HCT116 (cell line): Measurements from ENCODE around the gene ACP6. TPM values are rescaled to one million over a fixed set of nuclear protein-coding genes. Genes with fewer than 3 reads are reported as not detected.

Source experiments
- ATAC-seq: fragments of 200-7000 bp; cut with Tn5 transposase; 2 replicates; pipeline ENCODE4 v1.9.1; 2020; ENCODE audit warnings: mild to moderate bottlenecking, moderate library complexity
- BruUV-seq: library from RNA; stranded (reverse); fragments of 400-500 nt; replicated peaks from 2 replicates; lab custom pipeline; 2021; lab: Mats Ljungman, UMichigan
- CTCF ChIA-PET: fragments of 300-600 bp; sonication (Branson Sonifier 250); formaldehyde crosslinking; loops from one replicate; lab custom pipeline; 2021; ENCODE audit warnings: antibody characterized with exemption; lab: Charles Lee
- POLR2A ChIA-PET: fragments of 300-600, 350-600 bp; sonication (Branson Sonifier 250); formaldehyde crosslinking; loops from one replicate; lab custom pipeline; 2021; ENCODE audit warnings: antibody characterized with exemption; lab: Charles Lee
- RAD21 ChIA-PET, 2 experiments: fragments of 300-600 bp; sonication (Branson Sonifier 250); formaldehyde crosslinking; loops; one replicate each; lab custom pipeline; 2023; ENCODE audit warnings: low total read pairs in 2 of 2; ENCODE audit not compliant: uncharacterized antibody in 2 of 2, unreplicated experiment in 2 of 2, low non-redundant PET in 1 of 2; lab: Charles Lee
- DNase-seq: peaks from one replicate; pipeline ENCODE4 v3.0.0-alpha.2; 2010; ENCODE audit warnings: low read depth, low spot score
- H2AFZ ChIP-seq: fragments of 200-600 bp; shearing (Covaris generic), sonication (generic); 2 replicates; pipeline ENCODE4 v1.6.1; 2017; ENCODE audit warnings: low read depth, mixed run types, mixed read lengths, antibody characterized with exemption, low read length; ENCODE audit not compliant: poor library complexity, severe bottlenecking
- H3K27ac ChIP-seq: 2 replicates; pipeline ENCODE4 v1.5.1; 2012; ENCODE audit warnings: low read depth, low read length
- H3K27me3 ChIP-seq: fragments of 200-600 bp; sonication (generic); 2 replicates; pipeline ENCODE4 v1.6.1; 2016; ENCODE audit warnings: mixed run types, low read length, mixed read lengths; ENCODE audit not compliant: insufficient read depth
- H3K36me3 ChIP-seq, 2 experiments: fragments of 200-500 bp in 1 of 2; fragments of 200-600 bp in 1 of 2; sonication (Bioruptor generic) in 1 of 2; sonication (generic) in 1 of 2; 2 replicates each; pipeline versions ENCODE4 v1.5.1 to v1.6.1; 2014 to 2016; ENCODE audit warnings: low read length in 2 of 2, inconsistent platforms in 1 of 2, mixed read lengths in 1 of 2, mixed run types in 1 of 2; ENCODE audit not compliant: insufficient read depth in 2 of 2, control insufficient read depth in 1 of 2
- H3K4me1 ChIP-seq, 2 experiments: fragments of 200-600 bp in 1 of 2; sonication (generic) in 1 of 2; 2 replicates each; pipeline versions ENCODE4 v1.5.1 to v1.6.1; 2012 to 2017; ENCODE audit warnings: low read length in 2 of 2, inconsistent platforms in 1 of 2, mild to moderate bottlenecking in 1 of 2, mixed read lengths in 1 of 2, mixed run types in 1 of 2, moderate library complexity in 1 of 2; ENCODE audit not compliant: insufficient read depth in 2 of 2, control insufficient read depth in 1 of 2
- H3K4me2 ChIP-seq: fragments of 200-600 bp; sonication (generic); 2 replicates; pipeline ENCODE4 v1.6.1; 2017; ENCODE audit warnings: mixed run types, low read length, mixed read lengths
- H3K4me3 ChIP-seq, 2 experiments: fragments of 200-600 bp in 1 of 2; sonication (generic) in 1 of 2; replicated peaks in 1 of 2; 2 replicates each; pipeline ENCODE4 v1.5.1; 2011 to 2016; ENCODE audit warnings: low read length in 2 of 2, control low read depth in 1 of 2, low read depth in 1 of 2, mild to moderate bottlenecking in 1 of 2, mixed read lengths in 1 of 2, mixed run types in 1 of 2
- H3K79me2 ChIP-seq: fragments of 200-600 bp; sonication (generic); 2 replicates; pipeline ENCODE4 v1.6.1; 2017; ENCODE audit warnings: mild to moderate bottlenecking, mixed run types, low read length, moderate library complexity, mixed read lengths; ENCODE audit not compliant: insufficient read depth
- H3K9ac ChIP-seq: fragments of 200-600 bp; sonication (generic); 2 replicates; pipeline ENCODE4 v1.6.1; 2016; ENCODE audit warnings: low read length, mixed read lengths
- H3K9me2 ChIP-seq: fragments of 200-600 bp; sonication (generic), shearing (Covaris generic); 2 replicates; pipeline ENCODE4 v1.6.1; 2017; ENCODE audit warnings: mixed run types, mild to moderate bottlenecking, moderate library complexity; ENCODE audit not compliant: insufficient read depth
- H3K9me3 ChIP-seq, 2 experiments: fragments of 200-500 bp in 1 of 2; fragments of 200-600 bp in 1 of 2; sonication (Bioruptor generic) in 1 of 2; sonication (generic) in 1 of 2; 2 replicates each; pipeline ENCODE4 v1.6.1; 2014 to 2017; ENCODE audit warnings: low read length in 2 of 2, mixed read lengths in 2 of 2, inconsistent platforms in 1 of 2, low read depth in 1 of 2, mild to moderate bottlenecking in 1 of 2, mixed run types in 1 of 2, moderate library complexity in 1 of 2; ENCODE audit not compliant: control insufficient read depth in 1 of 2, insufficient read depth in 1 of 2
- H4K20me1 ChIP-seq: fragments of 200-600 bp; sonication (generic), shearing (Covaris generic); 2 replicates; pipeline ENCODE4 v1.6.1; 2017; ENCODE audit warnings: mixed run types, mild to moderate bottlenecking, moderate library complexity; ENCODE audit not compliant: insufficient read depth
- CBX3 ChIP-seq: IDR thresholded peaks from 2 replicates; pipeline ENCODE4 v1.6.1; 2012; ENCODE audit warnings: low read depth
- CEBPB ChIP-seq: IDR thresholded peaks from 2 replicates; pipeline ENCODE4 v1.6.1; 2012; ENCODE audit warnings: low read depth
- EGR1 ChIP-seq: IDR thresholded peaks from 2 replicates; pipeline ENCODE4 v1.6.1; 2012; ENCODE audit warnings: low read depth
- ELF1 ChIP-seq: IDR thresholded peaks from 2 replicates; pipeline ENCODE4 v1.6.1; 2012; ENCODE audit warnings: low read depth, borderline replicate concordance
- EZH2 ChIP-seq: fragments of 200-600 bp; sonication (generic); IDR thresholded peaks from 2 replicates; pipeline ENCODE4 v1.6.1; 2017; ENCODE audit warnings: antibody characterized with exemption, mixed run types
- EZH2phosphoT487 ChIP-seq: fragments of 200-600 bp; IDR thresholded peaks from 2 replicates; pipeline ENCODE4 v1.6.1; 2018; ENCODE audit warnings: antibody characterized with exemption, borderline replicate concordance
- FOSL1 ChIP-seq: IDR thresholded peaks from 2 replicates; pipeline ENCODE4 v1.6.1; 2012; ENCODE audit warnings: low read depth
- POLR2A ChIP-seq: IDR thresholded peaks from 2 replicates; pipeline ENCODE4 v1.7.0; 2011; ENCODE audit warnings: borderline replicate concordance; ENCODE audit not compliant: insufficient read depth, insufficient read length; ENCODE audit errors: extremely low read depth
- POLR2AphosphoS5 ChIP-seq: IDR thresholded peaks from 2 replicates; pipeline ENCODE4 v1.6.1; 2011; ENCODE audit warnings: mild to moderate bottlenecking, low read depth, low read length, moderate library complexity
- RAD21 ChIP-seq: IDR thresholded peaks from 2 replicates; pipeline ENCODE4 v1.6.1; 2012; ENCODE audit warnings: low read depth, mild to moderate bottlenecking
- TCF7L2 ChIP-seq: IDR thresholded peaks from 2 replicates; pipeline ENCODE4 v1.7.0; 2011; ENCODE audit warnings: borderline replicate concordance, inconsistent platforms; ENCODE audit not compliant: insufficient read depth, insufficient read length; ENCODE audit errors: extremely low read depth
- YY1 ChIP-seq: IDR thresholded peaks from 2 replicates; pipeline ENCODE4 v1.6.1; 2011; ENCODE audit warnings: low read length, low read depth, moderate library complexity, mild to moderate bottlenecking; ENCODE audit not compliant: insufficient replicate concordance; ENCODE audit errors: extremely low read depth
- ZNF274 ChIP-seq: fragments of 200-500 bp; sonication (Bioruptor generic); IDR thresholded peaks from 2 replicates; pipeline ENCODE4 v1.6.1; 2014; ENCODE audit warnings: mild to moderate bottlenecking, low read depth, low read length, inconsistent platforms
- intact Hi-C: fragments of 100-400 bp; cut with micrococcal nuclease; formaldehyde crosslinking; loops from 2 replicates; pipeline ENCODE4 v1.10.0; 2022
- total RNA-seq: library from RNA; stranded (reverse); gene quantifications from one replicate; pipeline ENCODE4 v1.2.1, GENCODE V29; 2021; ENCODE audit not compliant: unreplicated experiment
- TF ChIP-seq, protein P1 (sequence below): IDR thresholded peaks from 2 replicates; pipeline ENCODE4 v1.6.1; 2011; ENCODE audit warnings: mild to moderate bottlenecking, low read length, moderate library complexity; ENCODE audit not compliant: insufficient replicate concordance; ENCODE audit errors: extremely low read depth
- TF ChIP-seq, protein P2 (sequence below), 3 experiments: fragments of 200-600 bp in 1 of 3; sonication (generic) in 1 of 3; IDR thresholded peaks in 2 of 3; conservative IDR thresholded peaks in 1 of 3; 2 replicates each; pipeline ENCODE4 v1.5.1; 2012 to 2017; ENCODE audit warnings: low read depth in 2 of 3, low read length in 2 of 3, antibody characterized with exemption in 1 of 3, borderline replicate concordance in 1 of 3, control low read depth in 1 of 3, mild to moderate bottlenecking in 1 of 3, mixed read lengths in 1 of 3, mixed run types in 1 of 3, moderate library complexity in 1 of 3; ENCODE audit not compliant: insufficient read depth in 1 of 3

The ACP6 gene
- total RNA-seq, 1 experiment from 2014 or later = 26.4 TPM

DNA sequence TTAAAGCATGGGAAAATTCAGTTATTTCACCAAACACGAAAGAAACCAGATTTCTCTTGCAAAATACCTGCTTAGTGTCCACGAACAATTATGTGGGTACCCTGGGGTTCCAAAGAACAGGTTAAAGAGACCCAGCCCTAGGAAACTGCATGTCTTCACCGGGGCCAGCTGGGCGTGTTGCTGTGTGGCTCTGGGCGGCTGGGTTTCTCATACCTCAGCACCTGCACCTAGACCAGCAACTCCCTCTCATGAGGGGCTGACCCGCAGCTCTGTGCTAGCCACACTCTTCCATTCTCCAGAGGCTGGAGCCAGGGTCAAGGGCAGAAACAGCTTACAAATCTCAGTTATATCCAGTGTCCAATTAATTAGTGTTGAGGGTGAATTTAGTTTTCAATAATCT is 40.3 kb downstream of the ACP6 start (continued):
- TF ChIP-seq, protein P1, sequence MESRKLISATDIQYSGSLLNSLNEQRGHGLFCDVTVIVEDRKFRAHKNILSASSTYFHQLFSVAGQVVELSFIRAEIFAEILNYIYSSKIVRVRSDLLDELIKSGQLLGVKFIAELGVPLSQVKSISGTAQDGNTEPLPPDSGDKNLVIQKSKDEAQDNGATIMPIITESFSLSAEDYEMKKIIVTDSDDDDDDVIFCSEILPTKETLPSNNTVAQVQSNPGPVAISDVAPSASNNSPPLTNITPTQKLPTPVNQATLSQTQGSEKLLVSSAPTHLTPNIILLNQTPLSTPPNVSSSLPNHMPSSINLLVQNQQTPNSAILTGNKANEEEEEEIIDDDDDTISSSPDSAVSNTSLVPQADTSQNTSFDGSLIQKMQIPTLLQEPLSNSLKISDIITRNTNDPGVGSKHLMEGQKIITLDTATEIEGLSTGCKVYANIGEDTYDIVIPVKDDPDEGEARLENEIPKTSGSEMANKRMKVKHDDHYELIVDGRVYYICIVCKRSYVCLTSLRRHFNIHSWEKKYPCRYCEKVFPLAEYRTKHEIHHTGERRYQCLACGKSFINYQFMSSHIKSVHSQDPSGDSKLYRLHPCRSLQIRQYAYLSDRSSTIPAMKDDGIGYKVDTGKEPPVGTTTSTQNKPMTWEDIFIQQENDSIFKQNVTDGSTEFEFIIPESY = no peak
- TF ChIP-seq, protein P2, sequence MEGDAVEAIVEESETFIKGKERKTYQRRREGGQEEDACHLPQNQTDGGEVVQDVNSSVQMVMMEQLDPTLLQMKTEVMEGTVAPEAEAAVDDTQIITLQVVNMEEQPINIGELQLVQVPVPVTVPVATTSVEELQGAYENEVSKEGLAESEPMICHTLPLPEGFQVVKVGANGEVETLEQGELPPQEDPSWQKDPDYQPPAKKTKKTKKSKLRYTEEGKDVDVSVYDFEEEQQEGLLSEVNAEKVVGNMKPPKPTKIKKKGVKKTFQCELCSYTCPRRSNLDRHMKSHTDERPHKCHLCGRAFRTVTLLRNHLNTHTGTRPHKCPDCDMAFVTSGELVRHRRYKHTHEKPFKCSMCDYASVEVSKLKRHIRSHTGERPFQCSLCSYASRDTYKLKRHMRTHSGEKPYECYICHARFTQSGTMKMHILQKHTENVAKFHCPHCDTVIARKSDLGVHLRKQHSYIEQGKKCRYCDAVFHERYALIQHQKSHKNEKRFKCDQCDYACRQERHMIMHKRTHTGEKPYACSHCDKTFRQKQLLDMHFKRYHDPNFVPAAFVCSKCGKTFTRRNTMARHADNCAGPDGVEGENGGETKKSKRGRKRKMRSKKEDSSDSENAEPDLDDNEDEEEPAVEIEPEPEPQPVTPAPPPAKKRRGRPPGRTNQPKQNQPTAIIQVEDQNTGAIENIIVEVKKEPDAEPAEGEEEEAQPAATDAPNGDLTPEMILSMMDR (IDR thresholded peaks at IDR 0.05 in 2 of 3, conservative IDR thresholded peaks at IDR 0.05 in 1 of 3; ENCODE audit: borderline replicate concordance in 1 of 3, insufficient read depth in 1 of 3, low read depth in 2 of 3, low read length in 2 of 3) = no peak
- TF ChIP-seq CBX3 = no peak
- no peak for TF ChIP-seq EZH2

DNA sequence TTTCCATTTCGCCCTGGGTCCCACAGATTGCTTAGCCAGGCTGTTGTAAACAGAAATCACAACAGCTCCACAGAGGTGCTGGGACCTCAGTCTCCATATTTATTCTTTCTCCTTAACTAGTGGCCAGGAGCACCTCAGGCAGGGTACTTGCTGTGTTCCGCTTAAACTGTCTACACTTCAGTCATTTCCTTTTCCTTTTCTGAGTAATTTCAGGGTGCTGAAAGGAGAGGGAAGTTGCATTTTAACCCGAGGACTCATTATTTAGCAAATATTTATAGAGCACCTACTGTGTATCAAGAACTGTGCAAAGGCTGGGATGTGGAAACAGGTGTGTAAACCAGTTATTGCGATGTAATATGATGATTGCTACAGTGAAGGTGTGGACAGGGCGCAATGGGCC is 41.9 kb downstream of the ACP6 start:
- Histone ChIP-seq H3K4me3 (no peak overlapping the region), H3K4me2 (no peak overlapping the region), H2AFZ (no peak overlapping the region), H4K20me1 (no peaks in the 10 kb centered on the region), H3K27ac (no peak overlapping the region), H3K9me3 (no peaks in the 10 kb centered on the region), H3K36me3 (peaks cover 3 to 6% of the 10 kb centered on the region in 2 experiments; a peak in 1 of 4 replicates), H3K79me2 (no peaks in the 10 kb centered on the region), H3K9ac (no peak overlapping the region), H3K27me3 (no peaks in the 10 kb centered on the region), H3K4me1 (no peaks in the 10 kb centered on the region), H3K9me2 (no peaks in the 10 kb centered on the region)
- CTCF ChIA-PET = interaction anchor here (1.8 kb wide), 1 partner anchor 137 kb away, joined by 4 read pairs; no protein-coding TSS in a partner anchor
- ATAC-seq (no peak), DNase-seq (no peak)
- TF ChIP-seq RAD21 (no peak), EGR1 (no peak), ZNF274 (no peak), EZH2phosphoT487 (no peak), POLR2AphosphoS5 (no peak), CBX3 (no peak), TCF7L2 (no peak), POLR2A (no peak), YY1 (no peak), FOSL1 (no peak), CEBPB (no peak), ELF1 (no peak)
- TF ChIP-seq, protein P1 = no peak
- intact Hi-C loops = loop anchor here (5.0 kb wide), 1 partner anchor 356 kb away; no protein-coding TSS in a partner anchor
- POLR2A ChIA-PET = no interaction called here
- RAD21 ChIA-PET = no interaction called here
- no TSS peak for BruUV-seq
